AG04450 (cell line): ENCODE data around the gene ALDH7A1. TPM values are rescaled to one million over a fixed set of nuclear protein-coding genes. Genes with fewer than 3 reads are reported as not detected.
A peak's percentile ranks its signal among the peaks of the same experiment; 100 is the strongest.

Experiments
- CTCF ChIA-PET: fragments of 300-600, 350-600 bp; formaldehyde crosslinking; extraction: SDS; loops from one replicate; lab custom pipeline; 2022; ENCODE audit warnings: antibody characterized with exemption, inconsistent platforms; lab: Charles Lee
- POLR2A ChIA-PET: fragments of 350-600 bp; formaldehyde crosslinking; extraction: SDS; loops from one replicate; lab custom pipeline; 2021; ENCODE audit warnings: antibody characterized with exemption, inconsistent platforms; lab: Yijun Ruan, JAX
- DNase-seq: peaks from one replicate; pipeline ENCODE4 v3.0.0-alpha.2; 2011; ENCODE audit warnings: low read depth, low spot score
- H3K27ac ChIP-seq: one replicate; pipeline ENCODE4 v1.5.1; 2012; ENCODE audit warnings: low read depth, low read length, control low read depth
- H3K27me3 ChIP-seq: one replicate; pipeline ENCODE4 v1.6.0; 2012; ENCODE audit warnings: low read length; ENCODE audit not compliant: control insufficient read depth, insufficient read depth
- H3K4me3 ChIP-seq: 2 replicates; pipeline ENCODE4 v1.5.1; 2011; ENCODE audit warnings: mild to moderate bottlenecking, low read depth, low read length, control low read depth
- H3K9me3 ChIP-seq: 2 replicates; pipeline ENCODE4 v1.5.1; 2012; ENCODE audit warnings: low read length; ENCODE audit not compliant: control insufficient read depth, insufficient read depth
- CTCF ChIP-seq: IDR thresholded peaks from 2 replicates; pipeline ENCODE4 v1.5.1; 2011; ENCODE audit warnings: low read depth, low read length, control low read depth, inconsistent platforms
- polyA plus RNA-seq: library from polyadenylated mRNA; depleted of rRNA; stranded (reverse); fragments of >200 nt; gene quantifications from 2 replicates; pipeline ENCODE4 v1.2.3, GENCODE V29; 2011

ALDH7A1 gene
- polyA plus RNA-seq, 1 experiment = 97.2 TPM

GRCh38 chr5:126538579-126538978, 56.4 kb downstream of the ALDH7A1 start:
- no peak overlapping the region for H3K27ac ChIP-seq

GRCh38 chr5:126536874-126537273, 58.1 kb downstream of the ALDH7A1 start:
- TF ChIP-seq CTCF = peak; percentile 32; the same call in 1 of the 2 replicates
- H3K9me3 ChIP-seq = no peaks in the 10 kb centered on the region; the same call in 1 of the 2 replicates
- no peaks in the 10 kb centered on the region for H3K27me3 ChIP-seq
- no peak overlapping the region for H3K27ac ChIP-seq
- H3K4me3 ChIP-seq = no peak overlapping the region
- ChIA-PET CTCF (interaction anchor here (1.0 to 14.5 kb wide), 4 partner anchors 13 to 198 kb away, joined by 5 to 270 read pairs (median 103); no protein-coding TSS in a partner anchor), POLR2A (interaction anchor here (0.6 kb wide), 1 partner anchor 12 kb away, joined by 11 read pairs; no protein-coding TSS in a partner anchor)
- DNase-seq = no peak

More at GRCh38 chr5:126538579-126538978, 56.4 kb downstream of the ALDH7A1 start:
- POLR2A ChIA-PET = no interaction called here
- DNase-seq = no peak
- Histone ChIP-seq H3K4me3 (no peak overlapping the region), H3K9me3 (no peaks in the 10 kb centered on the region; the same call in 1 of the 2 replicates), H3K27me3 (no peaks in the 10 kb centered on the region)
- no peak for TF ChIP-seq CTCF
- CTCF ChIA-PET = interaction anchor here (0.6 to 14.5 kb wide), 28 partner anchors 7 to 856 kb away, joined by 3 to 270 read pairs (median 4); no protein-coding TSS in a partner anchor

- H3K27ac ChIP-seq = no peak overlapping the region
- ChIA-PET POLR2A (no interaction called here), CTCF (interaction anchor here (0.7 to 14.5 kb wide), 6 partner anchors 14 to 197 kb away, joined by 4 to 270 read pairs (median 6); no protein-coding TSS in a partner anchor)
- DNase-seq = no peak
- TF ChIP-seq CTCF = no peak
- no peaks in the 10 kb centered on the region; the same call in 1 of the 2 replicates for H3K9me3 ChIP-seq
- no peaks in the 10 kb centered on the region for H3K27me3 ChIP-seq
- no peak overlapping the region for H3K4me3 ChIP-seq
Measured at GRCh38 chr5:126535856-126536545, 59.0 kb downstream of the ALDH7A1 start.

GRCh38 chr5:126534553-126534952, 60.5 kb downstream of the ALDH7A1 start:
- TF ChIP-seq CTCF = no peak
- ChIA-PET CTCF (interaction anchor here (1.0 to 14.5 kb wide), 3 partner anchors 67 to 196 kb away, joined by 3 to 270 read pairs (median 200); no protein-coding TSS in a partner anchor), POLR2A (no interaction called here)
- H3K27me3 ChIP-seq = no peaks in the 10 kb centered on the region
- DNase-seq = no peak
- H3K9me3 ChIP-seq = no peaks in the 10 kb centered on the region; the same call in 1 of the 2 replicates
- H3K4me3 ChIP-seq = no peak overlapping the region
- H3K27ac ChIP-seq = no peak overlapping the region
